Sigmoid colon (tissue), 4 donors: Measurements from ENCODE around the gene OR1M1.

Source experiments
- EP300 ChIP-seq, 4 donors: sonication (generic); formaldehyde crosslinking; IDR thresholded peaks; one replicate each; pipeline ENCODE4 v1.6.1; 2017; ENCODE audit warnings: antibody characterized with exemption in 4 of 4
- POLR2AphosphoS5 ChIP-seq, 4 donors: sonication (generic); formaldehyde crosslinking; IDR thresholded peaks; one replicate each; pipeline ENCODE4 v1.6.1; 2017; ENCODE audit warnings: antibody characterized with exemption in 4 of 4
- TF ChIP-seq, protein P1 (sequence below), 4 experiments: fragments of 450-650 bp in 3 of 4; fragments of 200-600 bp in 1 of 4; IDR thresholded peaks; one replicate each; pipeline ENCODE4 v1.5.1; 2016 to 2019; ENCODE audit warnings: antibody characterized with exemption in 4 of 4, mild to moderate bottlenecking in 3 of 4, moderate library complexity in 2 of 4

- TF ChIP-seq POLR2AphosphoS5 (IDR thresholded peaks at IDR 0.05) (peak in 1 of 4 donors; percentile 33), EP300 (IDR thresholded peaks at IDR 0.05) (no peak)
- TF ChIP-seq, protein P1, sequence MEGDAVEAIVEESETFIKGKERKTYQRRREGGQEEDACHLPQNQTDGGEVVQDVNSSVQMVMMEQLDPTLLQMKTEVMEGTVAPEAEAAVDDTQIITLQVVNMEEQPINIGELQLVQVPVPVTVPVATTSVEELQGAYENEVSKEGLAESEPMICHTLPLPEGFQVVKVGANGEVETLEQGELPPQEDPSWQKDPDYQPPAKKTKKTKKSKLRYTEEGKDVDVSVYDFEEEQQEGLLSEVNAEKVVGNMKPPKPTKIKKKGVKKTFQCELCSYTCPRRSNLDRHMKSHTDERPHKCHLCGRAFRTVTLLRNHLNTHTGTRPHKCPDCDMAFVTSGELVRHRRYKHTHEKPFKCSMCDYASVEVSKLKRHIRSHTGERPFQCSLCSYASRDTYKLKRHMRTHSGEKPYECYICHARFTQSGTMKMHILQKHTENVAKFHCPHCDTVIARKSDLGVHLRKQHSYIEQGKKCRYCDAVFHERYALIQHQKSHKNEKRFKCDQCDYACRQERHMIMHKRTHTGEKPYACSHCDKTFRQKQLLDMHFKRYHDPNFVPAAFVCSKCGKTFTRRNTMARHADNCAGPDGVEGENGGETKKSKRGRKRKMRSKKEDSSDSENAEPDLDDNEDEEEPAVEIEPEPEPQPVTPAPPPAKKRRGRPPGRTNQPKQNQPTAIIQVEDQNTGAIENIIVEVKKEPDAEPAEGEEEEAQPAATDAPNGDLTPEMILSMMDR (IDR thresholded peaks at IDR 0.05), result no peak
Measured at GRCh38 chr19:9078651-9079050, 8.2 kb upstream of the OR1M1 start.
